HAP-1 (cell line): ENCODE measurements around the gene NMNAT2.
A peak's percentile ranks its signal among the peaks of the same experiment; 100 is the strongest.

ENCODE experiments used
- DNase-seq, 2 experiments: peaks; one replicate each; pipeline ENCODE4 v3.0.0-alpha.2; 2016 to 2020; ENCODE audit warnings: low spot score in 2 of 2
- H3K27me3 ChIP-seq: fragments of 250-450 bp; sonication (Bioruptor Pico); 2 replicates; pipeline ENCODE4 v1.5.1; 2020; ENCODE audit warnings: low read depth, mild to moderate bottlenecking, moderate library complexity
- H3K36me3 ChIP-seq: fragments of 250-450 bp; sonication (Bioruptor Pico); replicated peaks from 2 replicates; pipeline ENCODE4 v1.5.1; 2020; ENCODE audit warnings: mild to moderate bottlenecking
- H3K4me1 ChIP-seq: fragments of 250-450 bp; sonication (Bioruptor Pico); 2 replicates; pipeline ENCODE4 v1.5.1; 2020; ENCODE audit warnings: mild to moderate bottlenecking
- H3K4me3 ChIP-seq: fragments of 250-450 bp; sonication (Bioruptor Pico); 2 replicates; pipeline ENCODE4 v1.5.1; 2020; ENCODE audit warnings: mild to moderate bottlenecking, moderate library complexity
- H3K9me3 ChIP-seq: fragments of 250-450 bp; sonication (Bioruptor Pico); 2 replicates; pipeline ENCODE4 v1.5.1; 2020; ENCODE audit warnings: mild to moderate bottlenecking, moderate library complexity
- in situ Hi-C: fragments of 300-500 bp; cut with MboI; formaldehyde crosslinking; loops from 3 replicates; pipeline ENCODE4 v1.14.3; 2020; ENCODE audit warnings: low sequenced_read_pairs, inconsistent platforms, mixed read lengths

NMNAT2 gene

DNA sequence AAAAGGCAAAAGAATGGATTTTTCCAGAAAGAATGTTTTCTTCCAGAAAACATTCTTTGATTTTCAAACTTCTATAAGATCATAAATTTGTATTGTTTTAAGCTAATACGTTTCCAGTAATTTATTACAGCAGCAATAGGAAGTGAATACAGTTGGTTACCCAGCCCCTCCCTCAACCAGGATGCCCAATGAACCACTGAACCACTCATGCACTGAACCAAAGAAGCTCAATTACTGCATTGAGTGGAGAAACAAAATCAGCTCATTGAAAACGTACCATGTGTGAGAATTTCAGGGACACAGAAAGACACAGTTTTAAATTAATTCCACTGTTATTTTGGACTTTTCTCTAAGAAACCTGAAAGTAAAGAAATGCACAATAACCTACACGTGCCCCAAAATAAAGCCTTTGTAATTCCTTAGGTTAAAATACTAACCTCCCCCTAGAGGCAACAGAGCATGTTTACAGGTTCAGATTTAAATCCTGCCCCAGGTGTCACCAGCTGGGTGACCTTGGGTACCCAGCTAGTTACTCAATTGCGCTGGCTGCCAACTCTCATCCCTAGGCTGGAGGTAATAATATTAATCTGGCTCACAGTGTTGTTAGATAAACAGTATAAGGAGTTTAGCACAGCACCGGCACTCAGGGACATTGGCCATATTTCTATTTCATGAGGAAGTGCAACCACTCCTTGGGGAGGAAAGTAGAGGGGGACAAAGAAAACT lies 111.7 kb downstream of the NMNAT2 start:
- no peaks in the 10 kb centered on the region for H3K36me3 ChIP-seq
- DNase-seq = peak in 1 of 2 experiments; percentile 36

DNA sequence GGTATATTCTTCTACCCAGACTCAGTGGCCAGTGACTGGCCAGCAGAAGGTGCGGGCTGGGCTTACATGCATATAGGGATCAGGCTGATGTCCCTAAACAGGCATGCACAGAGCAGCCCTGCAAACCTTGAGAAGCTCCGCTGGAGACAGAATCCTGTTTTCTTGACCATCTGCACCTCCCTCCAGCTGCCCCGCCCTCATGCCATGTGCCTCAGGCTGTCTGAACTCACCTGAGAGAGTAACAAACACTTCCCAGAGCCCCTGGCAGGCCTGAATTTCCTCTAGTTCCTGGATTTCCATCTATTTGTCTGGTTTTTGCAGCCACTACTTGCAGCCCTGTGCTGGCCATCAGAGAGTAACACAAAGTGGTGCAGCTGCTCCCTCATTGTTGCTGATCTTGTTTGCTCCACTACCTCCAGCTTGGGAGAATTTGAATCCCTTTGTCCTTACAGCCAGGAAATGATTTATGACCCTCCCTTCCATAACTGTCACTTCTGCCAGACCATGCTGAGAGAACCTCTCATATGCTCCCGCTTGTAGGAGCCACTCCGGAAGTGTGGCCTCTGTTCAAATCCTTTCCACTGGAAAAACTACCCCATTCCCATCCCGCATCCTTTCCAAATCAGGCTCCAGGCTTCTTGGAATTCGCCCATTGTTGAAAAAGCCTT lies 113.6 kb downstream of the NMNAT2 start:
- Histone ChIP-seq H3K9me3 (no peaks in the 10 kb centered on the region), H3K4me1 (peaks cover 21% of the 10 kb centered on the region), H3K36me3 (no peaks in the 10 kb centered on the region), H3K27me3 (no peaks in the 10 kb centered on the region), H3K4me3 (no peak overlapping the region)
- in situ Hi-C loops = no loop called here
- DNase-seq = peak; percentile 51 to 69

More for the DNA sequence above, 111.7 kb downstream of the NMNAT2 start:
- Histone ChIP-seq H3K27me3 (no peaks in the 10 kb centered on the region), H3K4me3 (no peak overlapping the region), H3K4me1 (peaks cover 24% of the 10 kb centered on the region), H3K9me3 (no peaks in the 10 kb centered on the region)
- in situ Hi-C loops = no loop called here

DNA sequence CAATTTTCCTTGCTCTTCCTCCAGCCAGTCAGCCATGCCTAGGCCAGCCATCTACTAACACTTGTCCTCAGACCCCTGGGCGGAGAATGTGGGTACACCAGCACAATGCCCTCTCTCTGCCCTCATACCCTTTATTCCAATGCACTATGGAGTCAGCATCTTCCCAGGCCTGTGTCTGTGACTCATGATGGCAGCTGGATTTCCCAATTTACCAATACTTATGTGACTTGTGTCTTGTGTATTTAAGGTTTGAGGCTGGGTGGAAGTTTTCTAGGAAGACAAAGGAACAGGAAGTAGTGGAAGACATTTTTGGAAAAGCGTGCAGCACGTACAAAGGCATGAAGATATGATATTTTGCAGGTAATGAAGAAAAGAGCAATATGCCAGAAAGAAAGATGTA lies 114.3 kb downstream of the NMNAT2 start:
- Histone ChIP-seq H3K27me3 (no peaks in the 10 kb centered on the region), H3K36me3 (no peaks in the 10 kb centered on the region), H3K4me1 (peaks cover 21% of the 10 kb centered on the region), H3K9me3 (no peaks in the 10 kb centered on the region), H3K4me3 (no peak overlapping the region)
- DNase-seq = no peak
- in situ Hi-C loops = no loop called here

DNA sequence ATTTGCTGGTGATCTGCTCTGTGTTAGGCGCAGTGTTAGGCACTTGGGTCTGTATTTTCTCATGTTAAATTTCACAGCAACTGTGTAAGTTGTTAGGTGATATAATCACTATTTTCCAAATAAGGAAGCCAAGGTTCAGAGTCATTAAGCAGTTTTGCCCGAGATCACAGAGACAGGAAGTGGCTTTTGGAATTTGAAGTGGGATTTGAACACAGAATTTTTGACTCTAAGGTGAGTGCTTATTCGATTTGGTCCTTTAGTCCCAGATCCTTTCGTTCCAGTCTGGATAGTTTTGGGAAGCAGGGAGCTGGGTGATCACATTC lies 114.9 kb downstream of the NMNAT2 start:
- no peak for DNase-seq
- peaks cover 21% of the 10 kb centered on the region for H3K4me1 ChIP-seq
- H3K36me3 ChIP-seq = no peaks in the 10 kb centered on the region
- in situ Hi-C loops = no loop called here
- H3K4me3 ChIP-seq = no peak overlapping the region
- no peaks in the 10 kb centered on the region for H3K27me3 ChIP-seq
- H3K9me3 ChIP-seq = no peaks in the 10 kb centered on the region

DNA sequence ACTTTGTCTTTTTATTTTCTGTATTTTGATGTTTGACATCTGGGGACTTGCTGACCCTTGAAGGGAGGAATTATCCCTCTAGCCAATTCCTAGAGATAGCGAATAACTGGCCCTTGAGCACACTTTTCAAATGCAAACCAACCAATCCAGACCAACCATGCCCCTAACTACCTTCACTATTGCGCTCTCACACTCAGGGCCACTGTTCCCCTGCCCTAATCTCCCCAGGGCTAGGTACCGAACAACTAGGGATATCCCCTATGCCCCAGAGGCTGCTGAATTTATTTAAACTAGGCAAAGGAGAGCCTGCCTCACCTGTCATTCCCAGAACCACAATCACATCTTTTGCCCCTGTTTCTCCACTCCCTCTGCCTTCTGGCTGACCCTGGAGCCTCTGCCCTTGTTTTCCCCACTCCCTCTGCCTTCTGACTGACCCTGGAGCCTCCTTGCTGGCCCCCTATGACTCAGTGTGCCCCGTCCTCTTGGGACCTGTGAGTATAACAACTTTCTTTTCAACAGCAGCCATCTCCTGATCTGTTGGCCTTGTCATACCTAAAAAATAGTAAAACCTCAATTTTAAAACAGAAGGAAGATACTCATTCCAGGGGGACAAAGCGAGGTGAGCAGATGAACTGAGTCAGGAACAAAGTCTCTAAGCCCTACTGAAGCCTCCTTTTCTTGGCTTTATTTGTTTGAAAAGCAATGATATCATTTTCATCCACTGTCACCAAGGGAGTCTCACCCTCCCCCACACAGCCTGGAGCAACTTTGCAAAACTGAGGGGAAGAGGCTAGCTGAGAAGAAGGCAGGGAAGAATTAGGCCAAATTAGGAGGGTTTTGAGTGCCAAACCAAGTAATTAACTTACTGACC lies 115.5 kb downstream of the NMNAT2 start:
- in situ Hi-C loops = no loop called here
- no peaks in the 10 kb centered on the region for H3K9me3 ChIP-seq
- DNase-seq = no peak
- H3K36me3 ChIP-seq = no peaks in the 10 kb centered on the region
- no peaks in the 10 kb centered on the region for H3K27me3 ChIP-seq
- peaks cover 21% of the 10 kb centered on the region for H3K4me1 ChIP-seq
- no peak overlapping the region for H3K4me3 ChIP-seq

DNA sequence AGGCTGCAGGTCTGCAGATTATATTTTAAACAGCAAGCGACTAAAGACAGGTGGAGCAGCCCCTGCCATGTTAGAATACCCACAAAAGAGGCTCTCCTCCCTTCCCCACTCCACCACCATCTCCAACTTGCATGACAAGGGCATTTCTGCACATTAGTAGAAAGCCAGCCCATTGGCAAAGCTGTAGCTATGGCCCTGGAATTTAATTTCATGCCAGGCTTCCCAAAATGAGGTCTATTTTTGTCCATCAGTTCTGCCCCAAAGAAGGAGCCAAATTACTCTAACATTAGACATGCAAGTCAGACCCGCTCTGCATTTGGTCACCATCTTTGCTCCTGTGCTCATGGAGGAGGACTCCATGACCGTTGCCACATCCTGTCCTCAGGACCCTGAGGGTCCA lies 116.9 kb downstream of the NMNAT2 start:
- no peak overlapping the region for H3K4me3 ChIP-seq
- no peak for DNase-seq
- no peaks in the 10 kb centered on the region for H3K9me3 ChIP-seq
- no peaks in the 10 kb centered on the region for H3K27me3 ChIP-seq
- H3K4me1 ChIP-seq = peaks cover 18% of the 10 kb centered on the region
- H3K36me3 ChIP-seq = no peaks in the 10 kb centered on the region
- in situ Hi-C loops = no loop called here

DNA sequence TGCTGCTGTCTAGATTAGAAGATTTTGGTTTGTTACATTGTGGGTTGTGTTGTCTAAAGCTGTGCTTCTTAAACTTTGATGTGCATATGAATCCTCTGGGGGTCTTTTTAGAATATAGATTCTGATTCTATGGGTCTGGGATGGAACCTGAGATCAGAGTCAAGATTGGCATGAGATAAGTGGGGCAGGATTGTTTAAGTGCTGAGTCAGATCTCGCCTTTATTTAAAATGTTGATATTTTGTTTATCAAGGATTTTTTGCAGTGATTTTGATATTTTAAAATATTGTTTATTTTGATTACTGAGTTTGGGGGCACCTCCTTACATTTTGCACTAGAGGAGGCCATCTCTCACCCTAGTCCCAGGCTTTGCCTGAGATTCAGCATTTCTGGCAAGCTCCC lies 117.4 kb downstream of the NMNAT2 start:
- in situ Hi-C loops = no loop called here
- DNase-seq = no peak

DNA sequence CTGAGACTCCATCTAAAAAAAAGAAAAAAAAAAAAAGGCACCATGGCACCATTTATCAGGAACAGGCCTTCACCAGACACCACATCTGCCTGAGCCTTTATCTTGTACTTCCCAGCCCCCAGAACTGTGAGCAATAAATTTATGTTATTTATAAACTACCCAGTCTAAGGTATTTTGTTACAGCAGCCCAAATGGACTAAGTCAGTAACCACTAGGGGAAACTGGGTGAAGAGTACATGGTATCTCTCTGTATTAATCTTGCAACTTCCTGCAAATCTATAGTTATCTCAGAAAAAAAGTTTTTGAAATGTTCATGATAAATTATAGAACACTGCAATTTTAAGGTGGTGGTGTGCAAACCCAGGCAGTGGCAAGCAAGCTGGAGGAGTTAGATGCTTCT lies 117.8 kb downstream of the NMNAT2 start:
- Histone ChIP-seq H3K27me3 (no peaks in the 10 kb centered on the region), H3K4me1 (peaks cover 17% of the 10 kb centered on the region), H3K4me3 (no peak overlapping the region), H3K9me3 (no peaks in the 10 kb centered on the region), H3K36me3 (no peaks in the 10 kb centered on the region)
- in situ Hi-C loops = no loop called here
- no peak for DNase-seq

More for the DNA sequence above, 117.4 kb downstream of the NMNAT2 start:
- Histone ChIP-seq H3K4me3 (no peak overlapping the region), H3K36me3 (no peaks in the 10 kb centered on the region), H3K9me3 (no peaks in the 10 kb centered on the region), H3K4me1 (peaks cover 17% of the 10 kb centered on the region), H3K27me3 (no peaks in the 10 kb centered on the region)

DNA sequence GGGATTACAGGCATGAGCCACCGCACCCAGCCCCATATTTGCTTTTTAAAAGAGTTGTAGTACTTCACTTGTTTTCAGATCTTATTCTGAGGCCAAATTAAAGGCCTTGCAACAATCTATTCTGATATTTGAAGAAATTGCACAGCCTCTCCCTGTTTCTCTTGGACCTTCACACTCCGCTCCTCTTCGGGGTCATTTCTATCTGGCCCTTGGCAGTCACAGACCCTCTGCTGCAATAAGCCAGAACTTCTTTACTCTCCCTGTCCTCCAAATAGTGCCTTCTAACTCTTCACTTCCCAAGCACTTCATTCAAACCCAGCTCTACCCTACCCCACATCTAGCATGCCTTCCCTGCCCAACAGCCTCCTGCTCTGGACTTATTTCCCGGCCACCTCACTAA lies 121.4 kb downstream of the NMNAT2 start:
- Histone ChIP-seq H3K4me1 (peaks cover 5% of the 10 kb centered on the region; the same call in 1 of the 2 replicates), H3K36me3 (no peaks in the 10 kb centered on the region), H3K4me3 (no peak overlapping the region), H3K9me3 (no peaks in the 10 kb centered on the region), H3K27me3 (no peaks in the 10 kb centered on the region)
- no peak for DNase-seq
- in situ Hi-C loops = no loop called here

DNA sequence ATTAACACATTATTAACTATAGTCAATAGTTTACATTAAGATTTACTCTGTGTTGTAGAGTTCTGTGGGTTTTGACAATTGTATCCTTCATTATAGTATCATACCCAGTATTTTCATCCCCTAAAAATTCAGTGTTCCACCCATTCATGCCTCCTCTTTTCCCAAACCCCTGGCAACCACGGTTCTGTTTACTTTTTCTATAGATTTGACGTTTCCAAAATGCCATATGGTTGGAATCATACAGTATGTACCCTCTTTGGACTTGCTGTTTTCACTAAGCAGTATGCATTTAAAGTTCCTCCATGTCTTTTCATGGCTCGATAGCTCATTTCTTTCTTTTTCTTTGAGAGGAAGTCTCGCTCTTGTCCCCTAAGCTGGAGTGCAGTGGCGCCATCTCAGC lies 122.7 kb downstream of the NMNAT2 start:
- H3K9me3 ChIP-seq = no peaks in the 10 kb centered on the region
- H3K36me3 ChIP-seq = no peaks in the 10 kb centered on the region
- DNase-seq = no peak
- H3K4me1 ChIP-seq = peaks cover 5% of the 10 kb centered on the region; the same call in 1 of the 2 replicates
- no peak overlapping the region for H3K4me3 ChIP-seq
- H3K27me3 ChIP-seq = no peaks in the 10 kb centered on the region
- in situ Hi-C loops = no loop called here

DNA sequence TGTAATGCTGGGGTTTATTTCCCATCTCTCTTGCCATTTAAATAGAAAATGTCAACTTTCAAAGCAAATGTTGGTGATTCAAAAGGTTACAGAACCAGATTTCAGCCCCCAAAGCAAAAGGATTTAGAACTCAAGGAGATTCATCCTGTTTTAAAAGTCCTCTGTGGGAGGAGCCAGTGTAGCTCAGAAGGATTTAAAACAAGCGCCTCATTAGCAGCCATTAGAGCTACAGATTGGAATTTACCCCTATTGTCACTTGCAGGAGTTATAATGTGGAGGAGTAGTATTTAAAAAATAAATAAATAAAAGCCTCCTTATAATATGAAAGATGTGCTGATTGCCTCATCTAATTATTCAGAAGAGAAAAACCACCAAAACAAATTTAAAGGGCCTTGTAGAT lies 124.3 kb downstream of the NMNAT2 start:
- H3K36me3 ChIP-seq = no peaks in the 10 kb centered on the region
- no peak for DNase-seq
- no peak overlapping the region for H3K4me3 ChIP-seq
- peaks cover 5% of the 10 kb centered on the region; the same call in 1 of the 2 replicates for H3K4me1 ChIP-seq
- in situ Hi-C loops = no loop called here
- H3K9me3 ChIP-seq = no peaks in the 10 kb centered on the region
- no peaks in the 10 kb centered on the region for H3K27me3 ChIP-seq

DNA sequence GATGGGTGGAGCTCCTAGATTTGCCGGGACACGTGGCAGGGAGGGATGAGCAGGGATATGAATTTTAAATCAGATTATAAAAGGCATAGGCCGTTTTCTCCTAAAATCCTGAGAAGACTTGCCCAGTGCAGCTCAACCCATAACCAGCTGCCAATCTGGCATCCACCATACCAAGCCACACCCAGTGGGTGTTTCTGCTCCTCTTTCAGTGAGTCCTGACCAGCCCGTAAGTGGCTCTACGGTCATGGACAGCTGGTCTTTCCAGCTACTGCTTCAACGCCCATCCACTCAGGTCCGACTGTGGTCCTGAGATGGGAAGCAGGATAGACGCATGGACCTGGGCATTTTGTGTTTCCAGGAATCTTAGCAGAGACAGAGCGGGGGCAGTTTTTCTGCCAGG lies 124.9 kb downstream of the NMNAT2 start:
- no peak for DNase-seq
- peaks cover 5% of the 10 kb centered on the region; the same call in 1 of the 2 replicates for H3K4me1 ChIP-seq
- in situ Hi-C loops = no loop called here
- 0 out of 2 replicates have a peak, but pooled peaks cover 2% of the 10 kb centered on the region for H3K9me3 ChIP-seq
- no peaks in the 10 kb centered on the region for H3K36me3 ChIP-seq
- no peak overlapping the region for H3K4me3 ChIP-seq
- no peaks in the 10 kb centered on the region for H3K27me3 ChIP-seq

DNA sequence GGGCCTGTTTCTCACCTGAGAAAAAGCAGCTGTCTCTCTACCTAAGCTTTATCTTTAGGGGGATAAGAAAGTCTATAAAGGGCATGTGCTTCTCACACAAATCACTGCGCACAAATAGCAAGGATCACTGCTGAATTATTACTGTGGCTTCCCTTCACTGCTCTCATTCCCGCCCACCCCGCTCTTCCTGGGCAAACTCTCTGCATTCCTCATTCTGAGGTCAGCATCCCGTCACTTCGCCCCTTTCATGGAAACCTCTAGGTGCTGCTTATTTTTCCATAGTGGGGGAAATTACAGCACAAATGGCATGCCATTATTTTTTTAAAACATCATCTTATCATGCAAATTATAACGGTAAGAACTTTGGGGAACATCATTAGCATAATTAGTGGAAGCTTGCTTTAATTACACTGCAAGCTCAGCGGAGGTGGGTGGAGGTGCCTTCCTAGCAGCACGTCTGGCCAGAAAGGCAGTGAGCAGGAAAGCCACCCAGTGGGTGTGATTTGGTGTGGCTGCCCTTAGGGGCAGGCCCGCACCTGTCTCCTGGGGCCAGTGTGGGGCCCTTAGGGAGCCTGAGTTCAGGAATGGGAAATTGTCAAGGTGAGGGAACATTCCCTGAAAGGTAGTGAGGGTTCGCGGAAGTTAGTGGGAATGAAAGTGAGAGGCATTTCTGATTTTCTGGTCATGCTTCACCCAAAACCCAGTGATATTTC lies 126.2 kb downstream of the NMNAT2 start:
- no peaks in the 10 kb centered on the region for H3K36me3 ChIP-seq
- DNase-seq = no peak
- in situ Hi-C loops = no loop called here

More for the DNA sequence above, 126.2 kb downstream of the NMNAT2 start:
- Histone ChIP-seq H3K27me3 (no peaks in the 10 kb centered on the region), H3K4me1 (peaks cover 5% of the 10 kb centered on the region; the same call in 1 of the 2 replicates), H3K9me3 (0 out of 2 replicates have a peak, but pooled peaks cover 2% of the 10 kb centered on the region), H3K4me3 (no peak overlapping the region)
